Endothelial cell of hepatic sinusoid (primary cell): ENCODE measurements around the gene CHST15.
"Not testable (repeated sequence)": the region's sequence is repeated elsewhere in the genome, so short reads cannot be mapped to it uniquely, and the experiment has no call there.

Experiments
- in situ Hi-C: cut with HindIII; loops from 2 replicates; pipeline ENCODE4 v1.10.0; 2017; ENCODE audit warnings: low sequenced_read_pairs

CHST15 gene

GRCh38 chr10:124124123-124124768 is 30.8 kb upstream of the CHST15 start:
- in situ Hi-C loops: no loop called here

DNA sequence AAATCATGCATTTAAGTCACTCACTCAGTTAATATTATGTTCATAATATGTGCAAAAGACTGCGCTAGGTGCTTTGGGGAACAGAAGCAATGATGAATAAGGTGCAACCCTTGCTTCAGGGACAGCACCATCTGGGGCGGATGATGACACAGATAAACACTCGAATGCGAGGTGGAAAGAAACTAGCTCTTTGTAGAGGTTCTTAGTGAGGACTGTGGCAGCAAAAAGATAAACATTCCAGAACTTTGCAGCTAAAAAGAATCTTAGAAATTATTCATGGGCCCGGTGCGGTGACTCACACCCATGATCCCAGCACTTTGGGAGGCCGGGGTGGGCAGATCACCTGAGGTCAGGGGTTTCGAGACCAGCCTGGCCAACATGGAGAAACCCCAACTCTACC is 29.8 kb upstream of the CHST15 start:
- in situ Hi-C loops: no loop called here

DNA sequence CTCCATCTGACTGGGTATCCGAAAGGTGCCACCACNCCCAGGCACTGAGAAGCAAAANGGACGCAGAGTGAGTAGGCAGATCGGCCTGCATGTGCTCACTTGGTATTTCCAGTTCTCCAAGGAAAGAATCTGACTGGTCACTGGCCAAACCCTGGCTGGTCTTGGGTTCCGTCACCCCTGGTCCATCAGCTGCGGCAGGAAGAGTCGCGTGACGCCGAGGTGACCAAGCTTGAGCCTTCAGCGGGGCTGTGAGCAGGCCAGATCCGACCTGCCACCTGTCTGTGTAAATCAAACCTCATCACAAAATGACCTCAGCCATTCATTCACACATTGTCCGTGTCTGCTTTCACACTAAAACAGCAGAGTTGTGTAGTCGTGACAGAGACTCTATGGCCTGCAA is 28.8 kb upstream of the CHST15 start:
- in situ Hi-C loops: no loop called here

- in situ Hi-C loops: no loop called here
Measured at GRCh38 chr10:124120410-124121061, 27.1 kb upstream of the CHST15 start.

DNA sequence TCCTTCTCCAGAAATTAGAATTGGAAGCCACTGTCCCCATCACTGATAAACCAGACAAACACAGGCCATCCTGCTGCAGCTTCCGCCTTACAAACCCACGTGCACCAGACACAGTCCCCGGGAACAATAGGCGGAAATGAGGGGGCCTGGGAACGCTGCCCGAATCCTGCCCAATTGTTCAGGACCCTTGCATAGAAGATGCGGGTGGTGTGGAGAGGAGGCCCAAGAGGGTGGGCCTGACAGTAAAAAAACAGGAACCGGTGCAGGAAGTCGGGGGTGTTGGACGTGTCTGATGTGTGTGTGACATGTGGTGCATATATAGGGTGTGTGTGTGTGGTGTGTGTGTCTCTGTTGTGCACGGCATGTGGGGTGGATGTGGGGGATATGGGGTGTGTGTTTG is 26.5 kb upstream of the CHST15 start:
- in situ Hi-C loops: no loop called here

DNA sequence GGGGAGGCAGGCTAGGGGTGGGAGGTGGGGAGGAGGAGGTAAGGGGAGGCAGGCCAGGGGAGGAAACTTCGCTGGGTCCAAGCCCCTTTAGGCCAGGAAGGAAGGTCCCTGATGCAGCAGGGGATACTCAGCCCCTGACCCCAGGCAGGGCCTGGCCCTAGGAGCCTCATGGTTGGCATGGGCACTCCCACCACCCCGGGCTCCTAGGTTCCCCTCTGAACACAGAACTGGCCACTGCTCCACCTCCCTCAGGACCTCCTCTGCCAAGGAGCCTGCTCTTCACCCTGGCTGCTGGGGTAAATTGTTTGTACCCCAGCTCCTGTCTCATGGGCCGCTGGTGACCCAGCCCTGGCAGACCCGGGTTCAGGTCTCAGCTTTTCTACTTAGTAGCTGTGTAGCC is 25.8 kb upstream of the CHST15 start:
- in situ Hi-C loops: no loop called here

GRCh38 chr10:124117833-124118232 is 24.4 kb upstream of the CHST15 start:
- in situ Hi-C loops: no loop called here

GRCh38 chr10:124117511-124117785 is 24.1 kb upstream of the CHST15 start:
- in situ Hi-C loops: no loop called here

GRCh38 chr10:124116771-124117510 is 23.5 kb upstream of the CHST15 start:
- in situ Hi-C loops: no loop called here

GRCh38 chr10:124114696-124115095 is 21.3 kb upstream of the CHST15 start:
- in situ Hi-C loops: no loop called here

DNA sequence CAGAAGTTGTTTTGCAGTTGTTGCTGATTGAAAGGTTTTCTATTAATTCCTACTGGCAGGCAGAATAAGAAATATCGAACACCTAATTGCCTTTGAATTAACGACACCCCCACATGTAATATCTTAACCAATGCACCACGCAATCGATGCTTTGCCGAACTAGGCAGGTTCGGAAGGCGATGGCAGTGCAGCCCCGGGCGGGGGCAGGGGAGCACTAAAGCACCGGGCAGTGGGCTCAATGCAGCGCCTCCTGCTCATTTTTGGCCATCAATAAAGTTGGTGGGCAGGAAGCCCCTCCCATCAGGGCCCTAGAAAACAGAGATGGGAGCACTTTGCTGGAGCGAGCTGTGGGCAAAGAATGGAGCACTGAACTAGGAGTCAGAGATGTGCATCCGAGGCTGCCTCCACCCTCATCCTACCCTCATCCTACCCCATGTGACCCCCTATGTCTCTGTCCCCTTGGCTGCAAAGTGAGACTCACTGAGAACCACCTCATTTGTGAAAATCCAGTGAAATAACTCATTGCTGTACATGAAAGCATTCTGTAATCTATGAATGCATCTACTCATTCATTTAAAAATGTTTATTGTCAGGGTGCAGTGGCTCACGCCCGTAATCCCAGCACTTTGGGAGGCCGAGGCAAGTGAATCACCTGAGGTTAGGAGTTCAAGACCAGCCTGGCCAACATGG is 19.6 kb upstream of the CHST15 start:
- in situ Hi-C loops: no loop called here

DNA sequence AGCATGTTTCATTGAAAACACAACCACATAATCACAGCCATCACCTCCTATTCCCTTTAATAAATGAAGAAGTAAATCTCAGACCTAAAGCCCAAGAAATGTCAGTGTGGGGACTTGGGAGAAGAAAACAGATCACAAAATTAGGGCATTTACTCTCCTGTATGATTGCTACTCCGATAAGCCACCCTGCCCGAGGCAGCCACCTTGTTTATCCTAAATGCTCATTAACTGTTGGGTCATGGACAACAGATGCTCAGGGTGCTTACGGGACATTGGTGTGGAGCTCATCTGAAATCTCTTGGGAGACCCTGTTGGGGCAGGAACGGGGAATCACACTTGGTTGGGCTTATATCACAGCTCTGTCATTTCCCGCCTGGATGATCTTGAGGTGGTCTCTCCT is 17.5 kb upstream of the CHST15 start:
- in situ Hi-C loops: no loop called here

DNA sequence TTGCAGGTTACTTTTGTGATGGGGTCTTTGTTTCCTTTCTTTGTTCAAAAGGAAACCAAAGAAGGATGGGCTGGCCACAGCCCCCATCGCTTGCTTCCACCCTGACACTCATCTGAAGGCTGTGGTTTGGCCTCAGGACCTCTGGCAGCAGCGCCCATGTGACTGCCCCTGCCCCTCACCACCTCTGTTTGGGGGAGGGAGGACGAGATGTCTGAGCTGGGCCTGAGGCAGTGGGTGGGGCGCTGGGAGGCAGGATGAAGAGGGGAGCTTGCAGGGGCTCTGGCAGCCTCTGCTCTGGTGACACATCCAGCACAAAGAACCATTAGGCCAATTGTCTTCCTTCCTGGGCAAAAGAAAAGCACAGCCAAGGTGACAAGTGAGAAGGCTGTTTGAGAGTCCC is 15.9 kb upstream of the CHST15 start:
- in situ Hi-C loops: no loop called here

DNA sequence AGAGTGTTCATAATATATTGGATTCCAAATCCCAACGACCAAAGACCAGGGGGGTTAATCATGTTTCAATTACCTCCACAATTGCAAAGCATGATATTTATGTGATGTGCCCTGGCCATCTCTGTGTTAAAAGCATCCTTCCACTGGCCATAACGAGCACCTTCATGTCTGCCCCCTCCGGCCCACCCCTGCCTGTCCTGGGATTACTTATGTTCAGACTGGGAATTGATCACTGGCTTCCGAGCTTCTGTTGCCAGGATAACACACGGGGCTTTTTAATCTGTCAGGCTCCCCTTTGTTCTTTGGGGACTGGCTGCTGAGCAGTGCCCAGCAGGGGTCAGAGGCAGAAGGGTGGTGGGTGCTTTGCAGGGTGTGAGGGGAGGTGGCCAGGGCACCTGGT is 13.7 kb upstream of the CHST15 start:
- in situ Hi-C loops: no loop called here

DNA sequence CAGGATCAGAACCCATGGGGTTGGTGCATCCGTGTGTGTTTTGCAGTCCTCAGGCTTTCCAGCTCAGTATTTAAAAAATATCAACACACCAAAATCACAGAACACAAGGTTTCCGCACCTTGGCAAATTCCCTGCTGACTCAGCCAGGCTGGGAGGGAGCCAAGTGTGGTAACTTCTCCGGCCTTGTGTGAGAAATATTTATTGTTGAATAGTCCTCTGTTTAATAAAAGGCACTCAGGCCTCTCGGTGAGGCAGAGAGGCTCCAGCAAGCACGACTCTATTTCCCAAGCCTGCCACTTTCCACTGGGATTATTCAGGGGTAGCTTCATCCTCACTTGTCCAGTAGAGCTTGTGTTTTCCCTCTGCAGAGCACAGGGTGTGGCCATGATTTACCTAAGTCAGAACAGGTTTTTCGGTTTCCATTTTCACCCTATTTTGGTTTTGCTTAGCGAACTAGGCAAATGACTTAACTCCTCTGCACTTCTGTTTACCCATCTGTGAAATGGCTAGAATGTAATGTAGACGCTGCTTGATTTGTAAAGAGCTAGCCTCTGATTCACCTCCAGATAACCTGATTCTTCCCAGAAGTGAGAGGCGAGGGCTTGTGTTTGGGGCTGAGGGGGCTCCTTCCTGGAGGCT is 13.0 kb upstream of the CHST15 start:
- in situ Hi-C loops: no loop called here

DNA sequence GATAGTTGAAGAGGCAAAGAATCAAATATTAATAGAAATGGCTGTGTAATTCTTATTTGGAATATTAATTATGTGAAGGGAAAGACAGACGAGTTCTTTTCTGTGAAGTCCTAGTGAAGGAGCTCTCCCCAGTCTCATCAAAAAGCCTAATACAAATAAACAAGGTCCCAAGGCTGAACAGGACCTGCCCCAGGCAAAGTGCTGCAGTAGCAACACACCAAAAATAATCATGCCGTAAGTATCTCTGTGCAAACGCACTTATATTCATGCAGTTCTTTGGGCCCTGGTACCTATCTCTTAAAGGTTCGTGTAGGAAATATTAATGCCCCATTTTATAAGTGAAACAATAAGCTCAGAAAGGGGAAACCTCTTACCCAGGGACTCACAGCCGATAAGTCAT is 12.2 kb upstream of the CHST15 start:
- in situ Hi-C loops: no loop called here

DNA sequence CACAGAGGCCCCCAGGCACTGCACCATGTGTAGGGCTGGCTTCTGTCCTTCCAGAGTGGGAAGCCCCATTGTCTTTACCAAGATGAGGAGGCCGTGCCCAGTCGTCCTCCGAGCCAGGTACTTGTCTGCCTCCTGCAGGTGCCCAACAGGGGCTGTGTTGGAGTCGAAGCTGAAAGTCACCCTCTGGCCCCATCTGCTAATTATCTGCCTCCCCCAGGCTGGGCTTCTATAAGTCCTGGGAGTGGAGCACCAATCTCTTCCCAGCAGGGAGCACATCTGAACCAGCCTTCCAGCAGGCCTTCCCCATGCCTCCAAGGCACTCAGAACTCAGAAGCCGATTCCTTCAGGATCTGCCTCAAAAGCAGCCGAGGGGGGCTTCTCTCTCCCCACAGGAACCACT is 11.6 kb upstream of the CHST15 start:
- in situ Hi-C loops: no loop called here

DNA sequence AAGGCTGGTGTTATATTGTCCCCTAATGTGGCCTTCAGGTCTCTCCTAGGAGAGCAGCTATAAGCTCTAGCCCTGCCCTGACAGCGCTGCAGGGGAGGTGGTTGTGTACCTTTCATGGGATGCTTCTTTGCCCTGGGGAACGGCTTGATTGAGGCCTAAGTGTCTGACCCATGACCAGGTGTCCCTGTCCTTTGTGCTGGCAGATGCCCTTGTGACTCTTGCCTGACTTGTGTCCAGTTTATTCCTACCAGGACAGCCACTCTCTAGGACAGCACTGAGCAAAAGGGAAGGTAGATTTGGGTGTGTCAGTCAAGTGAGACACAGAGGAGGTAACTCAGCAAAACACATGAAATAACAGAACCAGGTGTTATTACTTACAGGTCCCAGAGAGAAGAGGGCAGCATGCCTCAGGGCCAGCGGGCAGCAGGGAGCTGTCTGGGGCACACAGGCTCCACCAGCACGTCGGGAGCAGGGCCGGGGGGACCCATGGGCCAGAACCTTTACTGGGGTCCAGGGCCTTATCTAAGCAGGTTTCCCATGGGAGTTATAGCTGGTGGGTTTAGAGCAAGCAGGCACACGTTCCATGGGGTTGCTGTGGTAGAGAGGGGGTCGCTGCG is 10.7 kb upstream of the CHST15 start:
- in situ Hi-C loops: no loop called here

DNA sequence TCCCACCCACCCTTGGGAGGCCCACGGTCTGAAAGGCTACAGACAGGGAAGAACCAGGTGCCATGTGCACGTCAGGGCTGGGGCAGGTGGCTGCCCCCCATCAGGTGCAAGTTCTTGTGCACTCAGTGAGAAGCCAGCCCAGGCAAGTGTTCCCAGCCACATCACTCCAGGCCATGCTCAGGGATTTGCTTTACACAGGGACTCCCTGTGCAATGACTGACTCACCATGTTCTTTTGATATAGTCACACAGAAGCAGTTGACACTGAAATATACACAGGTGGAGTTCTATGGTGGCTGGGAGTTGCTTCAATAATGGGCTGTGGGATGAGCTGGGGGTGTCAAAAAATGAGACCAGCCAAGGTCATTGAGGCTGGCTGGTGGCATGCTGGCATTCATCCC is 8.0 kb upstream of the CHST15 start:
- in situ Hi-C loops: no loop called here

DNA sequence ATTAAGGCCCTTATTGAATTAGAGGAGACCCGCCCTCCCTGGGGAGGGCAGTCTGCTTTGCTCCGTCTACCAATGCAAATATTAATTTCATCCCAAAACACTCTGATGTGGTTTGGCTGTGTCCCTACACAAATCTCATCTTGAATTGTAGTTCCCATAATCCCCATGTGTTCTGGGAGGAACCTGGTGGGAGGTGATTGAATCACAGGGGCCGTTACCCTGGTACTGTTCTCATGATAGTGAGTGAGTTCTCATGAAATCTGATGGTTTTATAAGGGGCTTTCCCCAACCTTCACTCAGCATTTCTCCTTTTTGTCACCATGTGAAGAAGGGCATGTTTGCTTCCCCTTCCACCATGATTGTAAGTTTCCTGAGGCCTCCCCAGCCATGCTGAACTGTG is 7.3 kb upstream of the CHST15 start:
- in situ Hi-C loops: not testable (repeated sequence)

DNA sequence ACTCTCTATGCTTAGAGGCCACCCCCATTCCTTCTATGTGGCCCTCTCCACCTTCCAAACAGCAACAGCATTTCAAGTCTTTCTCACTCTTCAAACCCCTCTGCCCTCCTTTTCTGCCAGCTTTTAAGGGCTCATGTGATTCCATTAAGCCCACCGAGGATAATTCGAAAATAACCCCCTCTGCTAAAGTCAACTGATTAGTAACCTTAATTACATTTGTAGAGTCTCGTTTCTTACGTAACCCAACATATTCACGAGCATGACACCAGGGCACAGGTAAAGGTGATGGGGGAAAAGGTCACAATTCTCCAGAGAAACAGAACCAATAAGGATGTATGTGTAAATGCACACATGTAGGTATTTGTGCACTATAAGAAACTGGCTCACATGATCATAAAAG is 6.7 kb upstream of the CHST15 start:
- in situ Hi-C loops: no loop called here
